ENCODE results near the gene KAZN.

GRCh38 chr1:14686701-14687100 is 88.2 kb downstream of the KAZN start:
- TF ChIP-seq CTCF (optimal IDR thresholded peaks at IDR 0.05 in 1 of 3, IDR thresholded peaks at IDR 0.05 in 1 of 3, conservative IDR thresholded peaks at IDR 0.05 in 1 of 3; ENCODE audit: extremely low read depth in 1 of 3, insufficient read depth in 2 of 3, low read length in 3 of 3) (no peak), EZH2 (IDR thresholded peaks at IDR 0.05; ENCODE audit: low read length) (no peak)
